A549 treated with AZD9567 at 1 μM for 4 hours (cell line): ENCODE measurements around the gene IDH3A. TPM values are rescaled to one million over a fixed set of nuclear protein-coding genes. Genes with fewer than 3 reads are reported as not detected.

ENCODE experiments used
- total RNA-seq: library from RNA; stranded (reverse); fragments of 200-300 nt; extraction: Qiagen RNA extraction; gene quantifications from 5 replicates; pipeline ENCODE4 v1.2.3, GENCODE V29; 2022; ENCODE audit not compliant: insufficient read depth

Gene IDH3A
- total RNA-seq, result 72.7 to 129 TPM (median 76.7 TPM) in 5 replicates

DNA sequence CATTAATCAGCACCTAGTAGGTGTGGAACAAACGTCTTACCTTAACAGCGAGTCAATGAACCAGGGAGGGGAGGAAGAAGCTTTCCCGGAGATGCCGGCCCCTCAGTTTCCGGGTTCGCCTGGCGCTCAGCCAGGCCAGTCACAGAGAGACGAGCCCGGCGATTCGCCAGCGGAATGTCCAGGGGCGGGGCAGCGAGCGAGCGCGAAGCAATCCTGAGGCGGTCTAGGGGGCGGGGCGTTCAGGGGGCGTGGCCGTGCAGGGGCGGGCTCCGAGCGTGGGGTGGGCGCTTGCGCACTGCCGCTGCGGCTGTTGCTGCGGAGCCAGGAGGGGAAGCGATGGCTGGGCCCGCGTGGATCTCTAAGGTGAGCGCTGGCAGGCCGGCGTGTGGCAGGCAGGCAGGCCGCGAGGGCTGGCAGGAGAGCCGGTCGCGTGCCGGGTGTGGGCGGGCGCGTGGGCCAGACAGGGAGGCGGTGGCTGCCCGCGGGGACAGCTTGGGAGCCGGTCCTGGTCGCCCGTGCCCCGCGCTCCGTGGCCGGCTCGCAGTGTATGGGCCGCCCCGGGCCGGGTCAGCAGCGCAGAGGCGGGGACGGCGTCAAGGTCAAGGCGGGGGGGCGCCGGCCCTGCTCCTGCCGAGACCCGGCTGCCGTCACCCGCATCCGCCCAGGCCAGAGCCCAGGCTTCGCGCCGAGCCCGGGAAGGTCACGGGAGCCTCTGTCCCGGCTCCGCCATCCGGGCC lies at the start of gene IDH3A:
Gene IDH3A, plus strand, starts transcription at position 295 of the 737 bp plus-strand sequence. Its CDS starts 42 bp downstream, at position 337.

DNA sequence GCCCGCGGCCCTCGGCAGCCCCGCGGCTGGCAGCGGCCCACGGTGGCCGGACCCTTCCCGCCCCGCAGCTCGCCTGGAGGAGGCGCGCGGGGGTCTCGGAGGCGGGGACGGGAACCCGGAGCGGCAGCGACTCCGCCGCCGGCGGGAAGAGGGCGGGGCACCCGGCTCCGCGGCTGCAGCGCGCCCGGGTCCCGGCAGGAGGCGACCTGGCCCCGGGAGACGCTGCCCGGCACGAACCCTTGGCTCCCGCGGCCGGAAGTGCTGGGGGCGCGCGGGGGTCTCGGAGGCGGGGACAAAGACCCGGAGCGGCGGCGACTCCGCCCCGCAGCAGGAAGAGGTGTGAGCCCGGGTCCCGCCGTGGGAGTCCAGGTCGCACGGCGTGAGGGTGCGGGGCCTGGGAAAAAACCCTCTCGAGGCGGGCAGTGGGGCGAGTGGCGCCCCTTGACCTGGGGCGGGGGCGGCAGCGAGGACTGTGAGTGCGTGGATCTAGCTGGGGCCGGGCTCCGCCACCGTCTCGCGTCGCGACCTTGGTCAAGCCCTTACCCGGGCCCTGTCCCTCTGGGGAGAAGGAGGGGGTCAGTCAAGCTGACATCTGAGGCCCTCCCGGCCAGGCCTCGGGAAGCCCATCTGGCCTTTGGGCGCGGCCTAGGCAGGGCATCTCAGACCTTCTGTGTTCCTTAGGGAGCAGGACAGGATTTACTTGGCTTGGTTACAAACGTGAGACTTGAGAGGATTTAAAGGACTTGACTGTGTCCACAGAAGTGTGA lies 17.7 kb upstream of the IDH3A start, which contains the start of gene CIB2:
Gene CIB2, minus strand, starts transcription at position 151 of the 767 bp plus-strand sequence. CDS start 230 bp downstream, outside the sequence.

Other genes starting within 250 kb of the IDH3A start
- gene TBC1D2B, start 71.7 kb upstream of the IDH3A start, total RNA-seq, result 9.9 to 15.7 TPM (median 15.0 TPM) in 5 replicates
- gene SH2D7, start 56.8 kb upstream of the IDH3A start, total RNA-seq, result not detected in 5 replicates
- gene CIB2, start 17.9 kb upstream of the IDH3A start, total RNA-seq, result 24.7 to 29.2 TPM (median 25.6 TPM) in 5 replicates
- gene ACSBG1, start 85.2 kb downstream of the IDH3A start, total RNA-seq, result 0.21 to 0.57 TPM (median 0.33 TPM) in 4 of 5 replicates, not detected in the other
- 0.03 TPM in 1 of 5 replicates, not detected in the others for gene DNAJA4, start 115.2 kb downstream of the IDH3A start, total RNA-seq
- gene SKIC8, start 150.2 kb downstream of the IDH3A start, total RNA-seq, result 83.5 to 122 TPM (median 88.0 TPM) in 5 replicates
- 1.3 to 6.1 TPM (median 1.9 TPM) in 5 replicates for gene CRABP1, start 191.0 kb downstream of the IDH3A start, total RNA-seq